Measurements from ENCODE around the gene INHBC. TPM values are rescaled to one million over a fixed set of nuclear protein-coding genes. Genes with fewer than 3 reads are reported as not detected.

The INHBC gene
- polyA plus RNA-seq, 1 of the 3 experiments (the other 2 are of a cell fraction) = 0.08 TPM

DNA sequence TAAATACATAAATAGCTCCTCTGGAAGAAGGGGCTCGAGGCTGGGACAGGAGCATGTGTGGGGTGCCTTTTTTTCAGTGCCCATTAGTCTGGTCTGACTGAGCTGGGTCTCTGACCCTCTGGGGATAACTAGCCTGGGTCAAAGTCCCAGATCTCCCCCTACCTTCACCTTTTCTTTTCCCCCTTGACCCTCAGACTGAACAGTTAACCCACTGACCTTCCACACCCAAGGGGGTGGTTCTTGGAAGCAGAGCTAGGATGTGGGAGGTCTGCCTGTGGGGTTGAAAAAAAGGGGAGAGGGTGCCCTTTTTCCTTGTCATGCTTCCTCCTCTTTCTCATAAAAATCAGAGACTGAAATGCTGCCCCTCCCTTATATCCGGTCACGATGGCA, 24.1 kb downstream of the INHBC start:
- no peaks in the 10 kb centered on the region for H3K9me3 ChIP-seq
- no peaks in the 10 kb centered on the region for H4K20me1 ChIP-seq (ENCODE audit: insufficient read depth)
- peaks cover 0 to 34% of the 10 kb centered on the region in 2 experiments; a peak in 2 of 4 replicates for H3K4me1 ChIP-seq (ENCODE audit: control insufficient read depth in 1 of 2, insufficient read depth in 2 of 2, low read depth in 1 of 2, low read length in 1 of 2)
- WGBS (ENCODE audit: low lambda C conversion rate) = 33% methylated on average over 3 of the region's 3 CpGs
- no peaks in the 10 kb centered on the region for H3K9me2 ChIP-seq
- CTCF ChIA-PET = interaction anchor here (0.6 to 13.7 kb wide), 71 partner anchors 8 to 334 kb away, joined by 3 to 391 read pairs (median 4); partner anchors contain the start of genes B4GALNT1, INHBC, MARS1 and NXPH4
- TF ChIP-seq FOXM1 (IDR thresholded peaks at IDR 0.05; ENCODE audit: low read depth) (no peak), RFX5 (IDR thresholded peaks at IDR 0.05; ENCODE audit: low read length) (no peak), RAD21 (IDR thresholded peaks at IDR 0.05; ENCODE audit: low read length) (no peak)
- TF ChIP-seq, protein P1, sequence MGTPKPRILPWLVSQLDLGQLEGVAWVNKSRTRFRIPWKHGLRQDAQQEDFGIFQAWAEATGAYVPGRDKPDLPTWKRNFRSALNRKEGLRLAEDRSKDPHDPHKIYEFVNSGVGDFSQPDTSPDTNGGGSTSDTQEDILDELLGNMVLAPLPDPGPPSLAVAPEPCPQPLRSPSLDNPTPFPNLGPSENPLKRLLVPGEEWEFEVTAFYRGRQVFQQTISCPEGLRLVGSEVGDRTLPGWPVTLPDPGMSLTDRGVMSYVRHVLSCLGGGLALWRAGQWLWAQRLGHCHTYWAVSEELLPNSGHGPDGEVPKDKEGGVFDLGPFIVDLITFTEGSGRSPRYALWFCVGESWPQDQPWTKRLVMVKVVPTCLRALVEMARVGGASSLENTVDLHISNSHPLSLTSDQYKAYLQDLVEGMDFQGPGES (IDR thresholded peaks at IDR 0.05; ENCODE audit: low read depth, low read length) = no peak
- peak overlapping the region in 1 of 2 experiments; percentile 53; a peak in 2 of 4 replicates for H3K27ac ChIP-seq (ENCODE audit: low read depth in 2 of 2, low read length in 1 of 2)
- H2AFZ ChIP-seq (ENCODE audit: low read depth) = peak overlapping the region; percentile 80; the same call in 1 of the 2 replicates
- POLR2A ChIA-PET = interaction anchor here (0.7 to 1.0 kb wide), 3 partner anchors 13 to 62 kb away, joined by 3 read pairs; partner anchors contain the start of gene DDIT3
- H3K9ac ChIP-seq = peak overlapping the region; percentile 52; the same call in 1 of the 2 replicates
- H3K27me3 ChIP-seq (ENCODE audit: insufficient read depth) = no peaks in the 10 kb centered on the region
- no peaks in the 10 kb centered on the region for H3K79me2 ChIP-seq (ENCODE audit: insufficient read depth)
- peaks cover 5% of the 10 kb centered on the region for H3F3A ChIP-seq (replicated peaks; ENCODE audit: insufficient read depth)
- peak overlapping the region; percentile 67 to 90 for H3K4me3 ChIP-seq (ENCODE audit: low read depth in 2 of 2, low read length in 1 of 2)
- H3K4me2 ChIP-seq = peak overlapping the region; percentile 94
- DNase-seq = no peak
- no peaks in the 10 kb centered on the region for H3K36me3 ChIP-seq (replicated peaks in 1 of 2; ENCODE audit: control insufficient read depth in 1 of 2, insufficient read depth in 2 of 2, low read length in 1 of 2)

DNA sequence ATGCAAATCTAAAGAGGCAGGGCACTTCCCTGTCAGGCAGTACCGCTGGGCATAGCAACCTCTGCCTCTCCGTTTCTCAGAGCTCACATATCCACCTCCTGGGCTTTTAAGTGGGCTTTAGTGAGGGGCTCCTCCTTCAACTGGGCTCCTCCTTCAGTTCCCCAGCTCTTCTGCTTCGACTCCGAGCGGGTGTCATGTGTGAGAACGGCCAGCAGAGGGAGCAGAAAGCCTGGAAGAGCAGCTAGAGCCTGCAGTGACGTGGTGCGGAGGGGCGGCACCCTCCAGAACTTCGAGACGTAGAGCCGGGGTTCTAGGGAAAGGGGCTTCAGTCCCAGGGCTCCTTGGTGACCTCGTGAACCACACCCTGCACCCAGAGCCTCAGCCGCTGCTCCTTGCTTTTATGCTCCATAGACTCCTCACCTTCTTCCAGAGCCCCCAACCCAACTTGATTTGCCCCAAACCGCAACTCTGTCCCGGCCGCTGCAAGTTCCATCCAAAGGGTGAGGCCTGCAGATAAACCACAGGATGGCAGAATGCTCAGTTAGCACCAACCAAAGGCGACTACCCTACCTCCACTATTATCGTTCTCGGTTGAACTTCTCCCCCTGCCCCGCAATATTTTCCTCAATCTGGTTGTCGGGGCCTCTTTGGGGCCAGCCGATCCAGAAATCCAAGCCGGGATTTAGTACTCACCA, 24.6 kb downstream of the INHBC start:
- no peaks in the 10 kb centered on the region for H3K36me3 ChIP-seq (replicated peaks in 1 of 2; ENCODE audit: control insufficient read depth in 1 of 2, insufficient read depth in 2 of 2, low read length in 1 of 2)

More for the DNA sequence above, 24.6 kb downstream of the INHBC start:
- ChIA-PET POLR2A (interaction anchor here (0.7 to 1.0 kb wide), 3 partner anchors 13 to 61 kb away, joined by 3 read pairs; partner anchors contain the start of gene DDIT3), CTCF (interaction anchor here (0.6 to 13.7 kb wide), 71 partner anchors 9 to 335 kb away, joined by 3 to 391 read pairs (median 4); partner anchors contain the start of genes B4GALNT1, INHBC, MARS1 and NXPH4)
- peaks cover 5% of the 10 kb centered on the region for H3F3A ChIP-seq (replicated peaks; ENCODE audit: insufficient read depth)
- H4K20me1 ChIP-seq (ENCODE audit: insufficient read depth) = no peaks in the 10 kb centered on the region
- H3K9ac ChIP-seq = peak overlapping the region; percentile 52; the same call in 1 of the 2 replicates
- peak overlapping the region; percentile 67 to 90 for H3K4me3 ChIP-seq (ENCODE audit: low read depth in 2 of 2, low read length in 1 of 2)
- no peaks in the 10 kb centered on the region for H3K9me2 ChIP-seq
- peaks cover 0 to 34% of the 10 kb centered on the region in 2 experiments; a peak in 2 of 4 replicates for H3K4me1 ChIP-seq (ENCODE audit: control insufficient read depth in 1 of 2, insufficient read depth in 2 of 2, low read depth in 1 of 2, low read length in 1 of 2)
- under 1% methylated on average over 24 of the region's 24 CpGs for WGBS (ENCODE audit: low lambda C conversion rate)
- H3K27ac ChIP-seq (ENCODE audit: low read depth in 2 of 2, low read length in 1 of 2) = peak overlapping the region; percentile 53; a peak in 3 of 4 replicates
- H3K79me2 ChIP-seq (ENCODE audit: insufficient read depth) = no peaks in the 10 kb centered on the region
- H3K27me3 ChIP-seq (ENCODE audit: insufficient read depth) = no peaks in the 10 kb centered on the region
- TF ChIP-seq CHD2 (IDR thresholded peaks at IDR 0.05; ENCODE audit: low read length, partially characterized antibody) = peak; percentile 8
- TF ChIP-seq, protein P2, sequence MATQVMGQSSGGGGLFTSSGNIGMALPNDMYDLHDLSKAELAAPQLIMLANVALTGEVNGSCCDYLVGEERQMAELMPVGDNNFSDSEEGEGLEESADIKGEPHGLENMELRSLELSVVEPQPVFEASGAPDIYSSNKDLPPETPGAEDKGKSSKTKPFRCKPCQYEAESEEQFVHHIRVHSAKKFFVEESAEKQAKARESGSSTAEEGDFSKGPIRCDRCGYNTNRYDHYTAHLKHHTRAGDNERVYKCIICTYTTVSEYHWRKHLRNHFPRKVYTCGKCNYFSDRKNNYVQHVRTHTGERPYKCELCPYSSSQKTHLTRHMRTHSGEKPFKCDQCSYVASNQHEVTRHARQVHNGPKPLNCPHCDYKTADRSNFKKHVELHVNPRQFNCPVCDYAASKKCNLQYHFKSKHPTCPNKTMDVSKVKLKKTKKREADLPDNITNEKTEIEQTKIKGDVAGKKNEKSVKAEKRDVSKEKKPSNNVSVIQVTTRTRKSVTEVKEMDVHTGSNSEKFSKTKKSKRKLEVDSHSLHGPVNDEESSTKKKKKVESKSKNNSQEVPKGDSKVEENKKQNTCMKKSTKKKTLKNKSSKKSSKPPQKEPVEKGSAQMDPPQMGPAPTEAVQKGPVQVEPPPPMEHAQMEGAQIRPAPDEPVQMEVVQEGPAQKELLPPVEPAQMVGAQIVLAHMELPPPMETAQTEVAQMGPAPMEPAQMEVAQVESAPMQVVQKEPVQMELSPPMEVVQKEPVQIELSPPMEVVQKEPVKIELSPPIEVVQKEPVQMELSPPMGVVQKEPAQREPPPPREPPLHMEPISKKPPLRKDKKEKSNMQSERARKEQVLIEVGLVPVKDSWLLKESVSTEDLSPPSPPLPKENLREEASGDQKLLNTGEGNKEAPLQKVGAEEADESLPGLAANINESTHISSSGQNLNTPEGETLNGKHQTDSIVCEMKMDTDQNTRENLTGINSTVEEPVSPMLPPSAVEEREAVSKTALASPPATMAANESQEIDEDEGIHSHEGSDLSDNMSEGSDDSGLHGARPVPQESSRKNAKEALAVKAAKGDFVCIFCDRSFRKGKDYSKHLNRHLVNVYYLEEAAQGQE (IDR thresholded peaks at IDR 0.05; ENCODE audit: low read depth, low read length) = no peak
- TF ChIP-seq NFIC (IDR thresholded peaks at IDR 0.05; ENCODE audit: borderline replicate concordance) = no peak
- peak; percentile 65 for TF ChIP-seq MXI1 (IDR thresholded peaks at IDR 0.05; ENCODE audit: low read depth, low read length)
- TF ChIP-seq SMC3 (IDR thresholded peaks at IDR 0.05; ENCODE audit: low read depth, low read length) = peak; percentile 64
- TF ChIP-seq SIN3A (IDR thresholded peaks at IDR 0.05; ENCODE audit: borderline replicate concordance, low read depth, low read length) = no peak
- TF ChIP-seq RAD21 (IDR thresholded peaks at IDR 0.05; ENCODE audit: low read length) = peak; percentile 75
- TF ChIP-seq YY1 (IDR thresholded peaks at IDR 0.05; ENCODE audit: low read depth) = peak; percentile 44; the same call in 1 of the 2 replicates
- 0 out of 2 replicates have a peak, but pooled peaks have one; percentile 18 for TF ChIP-seq TCF12 (IDR thresholded peaks at IDR 0.05)
- TF ChIP-seq, protein P3, sequence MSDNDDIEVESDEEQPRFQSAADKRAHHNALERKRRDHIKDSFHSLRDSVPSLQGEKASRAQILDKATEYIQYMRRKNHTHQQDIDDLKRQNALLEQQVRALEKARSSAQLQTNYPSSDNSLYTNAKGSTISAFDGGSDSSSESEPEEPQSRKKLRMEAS (IDR thresholded peaks at IDR 0.05; ENCODE audit: low read depth) = peak; percentile 74; the same call in 1 of the 2 replicates
- TF ChIP-seq, protein P1 (IDR thresholded peaks at IDR 0.05; ENCODE audit: low read depth, low read length) = no peak
- TF ChIP-seq, protein P4, sequence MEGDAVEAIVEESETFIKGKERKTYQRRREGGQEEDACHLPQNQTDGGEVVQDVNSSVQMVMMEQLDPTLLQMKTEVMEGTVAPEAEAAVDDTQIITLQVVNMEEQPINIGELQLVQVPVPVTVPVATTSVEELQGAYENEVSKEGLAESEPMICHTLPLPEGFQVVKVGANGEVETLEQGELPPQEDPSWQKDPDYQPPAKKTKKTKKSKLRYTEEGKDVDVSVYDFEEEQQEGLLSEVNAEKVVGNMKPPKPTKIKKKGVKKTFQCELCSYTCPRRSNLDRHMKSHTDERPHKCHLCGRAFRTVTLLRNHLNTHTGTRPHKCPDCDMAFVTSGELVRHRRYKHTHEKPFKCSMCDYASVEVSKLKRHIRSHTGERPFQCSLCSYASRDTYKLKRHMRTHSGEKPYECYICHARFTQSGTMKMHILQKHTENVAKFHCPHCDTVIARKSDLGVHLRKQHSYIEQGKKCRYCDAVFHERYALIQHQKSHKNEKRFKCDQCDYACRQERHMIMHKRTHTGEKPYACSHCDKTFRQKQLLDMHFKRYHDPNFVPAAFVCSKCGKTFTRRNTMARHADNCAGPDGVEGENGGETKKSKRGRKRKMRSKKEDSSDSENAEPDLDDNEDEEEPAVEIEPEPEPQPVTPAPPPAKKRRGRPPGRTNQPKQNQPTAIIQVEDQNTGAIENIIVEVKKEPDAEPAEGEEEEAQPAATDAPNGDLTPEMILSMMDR (IDR thresholded peaks at IDR 0.05) = peak; percentile 85
- DNase-seq = peak; percentile 85
- peak overlapping the region; percentile 94 for H3K4me2 ChIP-seq
- H3K9me3 ChIP-seq = no peaks in the 10 kb centered on the region
- peak overlapping the region; percentile 97 for H2AFZ ChIP-seq (ENCODE audit: low read depth)
